ENCODE data around the gene TRPV2. TPM values are rescaled to one million over a fixed set of nuclear protein-coding genes. Genes with fewer than 3 reads are reported as not detected.
A peak's percentile ranks its signal among the peaks of the same experiment; 100 is the strongest.

TRPV2 gene
- total and polyA plus RNA-seq, 8 donors: 0.58 to 24.8 (median 5.9) TPM

GRCh38 chr17:16433514-16433913 is 18.1 kb downstream of the TRPV2 start:
- Histone ChIP-seq H3K27me3 (no peaks in the 10 kb centered on the region), H3K36me3 (peaks cover 0 to 27% (median 13%) of the 10 kb centered on the region in 4 donors), H3K4me3 (no peak overlapping the region), H3K9me3 (no peaks in the 10 kb centered on the region), H3K4me1 (peaks cover 0 to 8% (median 3%) of the 10 kb centered on the region in 4 donors), H3K27ac (no peak overlapping the region)
- peak in 1 of 2 donors; percentile 5 for DNase-seq
- intact Hi-C loops (cut with DNase I; ENCODE audit: low total_unique reads): no loop called here
- TF ChIP-seq CTCF (IDR thresholded peaks at IDR 0.05): no peak
- TF ChIP-seq POLR2AphosphoS5 (IDR thresholded peaks at IDR 0.05): no peak
- no peak for TF ChIP-seq EP300 (IDR thresholded peaks at IDR 0.05)
- TF ChIP-seq POLR2A (IDR thresholded peaks at IDR 0.05): no peak
- 72 to 100% (median 92%) methylated on average over 1 to 5 of the region's 5 CpGs for WGBS, 5 donors

GRCh38 chr17:16434662-16435061 is 19.3 kb downstream of the TRPV2 start:
- Histone ChIP-seq H3K36me3 (peaks cover 0 to 16% (median 4%) of the 10 kb centered on the region in 4 donors), H3K27ac (no peak overlapping the region), H3K27me3 (no peaks in the 10 kb centered on the region), H3K4me1 (peaks cover under 1 to 11% (median 5%) of the 10 kb centered on the region in 4 donors), H3K9me3 (no peaks in the 10 kb centered on the region), H3K4me3 (no peak overlapping the region)
- DNase-seq: peak in 1 of 2 donors; percentile 6
- 38 to 74% (median 59%) methylated on average over 1 to 8 of the region's 8 CpGs for WGBS, 5 donors
- intact Hi-C loops (cut with DNase I; ENCODE audit: low total_unique reads): no loop called here
- TF ChIP-seq EP300 (IDR thresholded peaks at IDR 0.05) (no peak), CTCF (IDR thresholded peaks at IDR 0.05) (no peak), POLR2A (IDR thresholded peaks at IDR 0.05) (no peak), POLR2AphosphoS5 (IDR thresholded peaks at IDR 0.05) (no peak)

- intact Hi-C loops (cut with DNase I; ENCODE audit: low total_unique reads): no loop called here
- no peak for TF ChIP-seq POLR2AphosphoS5 (IDR thresholded peaks at IDR 0.05)
- TF ChIP-seq POLR2A (IDR thresholded peaks at IDR 0.05): no peak
- no peak for TF ChIP-seq CTCF (IDR thresholded peaks at IDR 0.05)
- TF ChIP-seq EP300 (IDR thresholded peaks at IDR 0.05): no peak
- peaks cover 14 to 27% (median 21%) of the 10 kb centered on the region in 4 donors for H3K4me1 ChIP-seq
- 65 to 71% (median 70%) methylated on average over 8 to 14 of the region's 14 CpGs for whole genome bisulfite sequencing, 5 donors
- H3K36me3 ChIP-seq: peaks cover 5 to 29% (median 12%) of the 10 kb centered on the region in 4 donors
- no peaks in the 10 kb centered on the region for H3K9me3 ChIP-seq
- DNase-seq: peak in 1 of 2 donors; percentile 67
- no peaks in the 10 kb centered on the region for H3K27me3 ChIP-seq
- no peak overlapping the region for H3K27ac ChIP-seq
- no peak overlapping the region for H3K4me3 ChIP-seq
Measured at GRCh38 chr17:16435925-16436886, 20.8 kb downstream of the TRPV2 start.

GRCh38 chr17:16437083-16437482 is 21.7 kb downstream of the TRPV2 start:
- no peaks in the 10 kb centered on the region for H3K9me3 ChIP-seq
- TF ChIP-seq POLR2AphosphoS5 (IDR thresholded peaks at IDR 0.05) (no peak), CTCF (IDR thresholded peaks at IDR 0.05) (no peak), EP300 (IDR thresholded peaks at IDR 0.05) (no peak), POLR2A (IDR thresholded peaks at IDR 0.05) (no peak)
- intact Hi-C loops (cut with DNase I; ENCODE audit: low total_unique reads): no loop called here
- H3K27me3 ChIP-seq: no peaks in the 10 kb centered on the region
- no peak for DNase-seq
- peaks cover 14 to 31% (median 18%) of the 10 kb centered on the region in 4 donors for H3K36me3 ChIP-seq
- 60 to 75% (median 67%) methylated on average over 2 of the region's 2 CpGs for WGBS, 5 donors
- no peak overlapping the region for H3K4me3 ChIP-seq
- H3K27ac ChIP-seq: no peak overlapping the region
- H3K4me1 ChIP-seq: peaks cover 21 to 36% (median 29%) of the 10 kb centered on the region in 4 donors
